ENCODE data around the gene CCDC188.

- TF ChIP-seq CTCF (IDR thresholded peaks at IDR 0.05; ENCODE audit: low read length) (no peak), EZH2 (IDR thresholded peaks at IDR 0.05; ENCODE audit: borderline replicate concordance, low read length) (no peak)
Observed at GRCh38 chr22:20184501-20185165, 33.8 kb upstream of the CCDC188 start.

All from OCI-LY1 (cell line).